ENCODE measurements around the gene RAPGEF1.
A peak's percentile ranks its signal among the peaks of the same experiment; 100 is the strongest.

The RAPGEF1 gene

GRCh38 chr9:131708226-131709002, 31.5 kb downstream of the RAPGEF1 start:
- peak overlapping the region; percentile 57 for H3K27ac ChIP-seq (ENCODE audit: poor library complexity, severe bottlenecking)
- no peaks in the 10 kb centered on the region for H3K9me3 ChIP-seq (ENCODE audit: severe bottlenecking)
- no peak for DNase-seq (ENCODE audit: low spot score)
- H3K4me1 ChIP-seq (ENCODE audit: insufficient read depth, poor library complexity, severe bottlenecking): peaks cover 45% of the 10 kb centered on the region
- ATAC-seq (ENCODE audit: low read depth): no peak
- H3K4me3 ChIP-seq (ENCODE audit: severe bottlenecking): no peak overlapping the region
- TF ChIP-seq, protein P1, sequence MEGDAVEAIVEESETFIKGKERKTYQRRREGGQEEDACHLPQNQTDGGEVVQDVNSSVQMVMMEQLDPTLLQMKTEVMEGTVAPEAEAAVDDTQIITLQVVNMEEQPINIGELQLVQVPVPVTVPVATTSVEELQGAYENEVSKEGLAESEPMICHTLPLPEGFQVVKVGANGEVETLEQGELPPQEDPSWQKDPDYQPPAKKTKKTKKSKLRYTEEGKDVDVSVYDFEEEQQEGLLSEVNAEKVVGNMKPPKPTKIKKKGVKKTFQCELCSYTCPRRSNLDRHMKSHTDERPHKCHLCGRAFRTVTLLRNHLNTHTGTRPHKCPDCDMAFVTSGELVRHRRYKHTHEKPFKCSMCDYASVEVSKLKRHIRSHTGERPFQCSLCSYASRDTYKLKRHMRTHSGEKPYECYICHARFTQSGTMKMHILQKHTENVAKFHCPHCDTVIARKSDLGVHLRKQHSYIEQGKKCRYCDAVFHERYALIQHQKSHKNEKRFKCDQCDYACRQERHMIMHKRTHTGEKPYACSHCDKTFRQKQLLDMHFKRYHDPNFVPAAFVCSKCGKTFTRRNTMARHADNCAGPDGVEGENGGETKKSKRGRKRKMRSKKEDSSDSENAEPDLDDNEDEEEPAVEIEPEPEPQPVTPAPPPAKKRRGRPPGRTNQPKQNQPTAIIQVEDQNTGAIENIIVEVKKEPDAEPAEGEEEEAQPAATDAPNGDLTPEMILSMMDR (IDR thresholded peaks at IDR 0.05; ENCODE audit: poor library complexity, severe bottlenecking): no peak
- H3K27me3 ChIP-seq (ENCODE audit: insufficient read depth, poor library complexity, severe bottlenecking): no peaks in the 10 kb centered on the region
- no peaks in the 10 kb centered on the region for H3K36me3 ChIP-seq (ENCODE audit: low read depth)

DNA sequence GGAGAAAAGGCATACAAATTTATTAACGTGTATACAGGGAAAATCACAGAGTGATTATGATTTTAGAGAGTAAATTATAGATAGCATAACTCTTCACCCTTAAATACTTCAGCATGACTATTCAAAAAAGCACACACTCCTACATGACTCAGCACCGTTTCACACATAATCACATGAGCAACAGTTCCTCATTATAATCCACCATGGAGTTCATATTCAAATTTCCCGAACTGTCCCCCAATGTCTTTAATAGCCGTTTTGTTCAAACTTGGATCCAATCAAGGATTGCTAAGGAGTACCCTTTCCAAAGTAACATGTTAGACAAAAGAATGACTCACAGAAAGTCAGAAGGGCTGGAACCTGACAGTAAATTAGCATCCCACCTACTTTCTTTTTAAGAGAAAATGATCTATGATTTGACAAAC, 32.1 kb downstream of the RAPGEF1 start:
- Histone ChIP-seq H3K27ac (ENCODE audit: poor library complexity, severe bottlenecking) (peak overlapping the region; percentile 57), H3K27me3 (ENCODE audit: insufficient read depth, poor library complexity, severe bottlenecking) (no peaks in the 10 kb centered on the region), H3K36me3 (ENCODE audit: low read depth) (no peaks in the 10 kb centered on the region), H3K4me3 (ENCODE audit: severe bottlenecking) (no peak overlapping the region), H3K4me1 (ENCODE audit: insufficient read depth, poor library complexity, severe bottlenecking) (peaks cover 48% of the 10 kb centered on the region), H3K9me3 (ENCODE audit: severe bottlenecking) (no peaks in the 10 kb centered on the region)
- ATAC-seq (ENCODE audit: low read depth) (peak; percentile 55), DNase-seq (ENCODE audit: low spot score) (no peak)
- TF ChIP-seq, protein P1 (IDR thresholded peaks at IDR 0.05; ENCODE audit: poor library complexity, severe bottlenecking): no peak

- Histone ChIP-seq H3K9me3 (ENCODE audit: severe bottlenecking) (no peaks in the 10 kb centered on the region), H3K36me3 (ENCODE audit: low read depth) (no peaks in the 10 kb centered on the region), H3K4me1 (ENCODE audit: insufficient read depth, poor library complexity, severe bottlenecking) (peaks cover 54% of the 10 kb centered on the region), H3K27me3 (ENCODE audit: insufficient read depth, poor library complexity, severe bottlenecking) (no peaks in the 10 kb centered on the region), H3K4me3 (ENCODE audit: severe bottlenecking) (no peak overlapping the region), H3K27ac (ENCODE audit: poor library complexity, severe bottlenecking) (peak overlapping the region; percentile 57)
- TF ChIP-seq, protein P1 (IDR thresholded peaks at IDR 0.05; ENCODE audit: poor library complexity, severe bottlenecking): no peak
- DNase-seq (ENCODE audit: low spot score) (no peak), ATAC-seq (ENCODE audit: low read depth) (no peak)
Observed at GRCh38 chr9:131707050-131707449, 32.8 kb downstream of the RAPGEF1 start.

GRCh38 chr9:131706608-131706970, 33.3 kb downstream of the RAPGEF1 start:
- ATAC-seq (ENCODE audit: low read depth): no peak
- Histone ChIP-seq H3K36me3 (ENCODE audit: low read depth) (no peaks in the 10 kb centered on the region), H3K9me3 (ENCODE audit: severe bottlenecking) (no peaks in the 10 kb centered on the region), H3K27me3 (ENCODE audit: insufficient read depth, poor library complexity, severe bottlenecking) (no peaks in the 10 kb centered on the region), H3K4me1 (ENCODE audit: insufficient read depth, poor library complexity, severe bottlenecking) (peaks cover 54% of the 10 kb centered on the region), H3K4me3 (ENCODE audit: severe bottlenecking) (no peak overlapping the region), H3K27ac (ENCODE audit: poor library complexity, severe bottlenecking) (no peak overlapping the region)
- TF ChIP-seq, protein P1 (IDR thresholded peaks at IDR 0.05; ENCODE audit: poor library complexity, severe bottlenecking): no peak
- DNase-seq (ENCODE audit: low spot score): no peak

DNA sequence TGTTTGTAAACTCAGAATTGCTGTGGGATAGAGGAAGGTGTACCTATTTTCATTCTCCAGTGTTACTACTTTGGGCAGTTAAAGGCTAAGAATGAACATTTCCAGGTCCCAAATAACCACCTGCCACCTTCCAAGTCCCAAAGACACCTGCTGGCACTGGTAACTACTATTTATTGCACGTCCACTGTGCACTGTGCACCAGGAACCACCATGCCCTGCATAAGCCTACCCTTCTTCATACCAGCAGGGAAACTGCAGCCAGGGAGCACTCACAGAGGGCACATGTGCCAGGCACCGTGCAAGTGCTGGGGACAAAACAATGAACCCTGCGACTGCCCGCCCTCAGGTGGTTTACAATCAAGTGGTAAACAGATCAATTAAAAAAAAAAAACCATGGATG, 34.9 kb downstream of the RAPGEF1 start:
- H3K4me3 ChIP-seq (ENCODE audit: severe bottlenecking): no peak overlapping the region
- no peak for ATAC-seq (ENCODE audit: low read depth)
- H3K27ac ChIP-seq (ENCODE audit: poor library complexity, severe bottlenecking): peak overlapping the region; percentile 23

More for the DNA sequence above, 34.9 kb downstream of the RAPGEF1 start:
- Histone ChIP-seq H3K4me1 (ENCODE audit: insufficient read depth, poor library complexity, severe bottlenecking) (peaks cover 51% of the 10 kb centered on the region), H3K27me3 (ENCODE audit: insufficient read depth, poor library complexity, severe bottlenecking) (no peaks in the 10 kb centered on the region), H3K9me3 (ENCODE audit: severe bottlenecking) (no peaks in the 10 kb centered on the region), H3K36me3 (ENCODE audit: low read depth) (no peaks in the 10 kb centered on the region)
- no peak for DNase-seq (ENCODE audit: low spot score)
- TF ChIP-seq, protein P1 (IDR thresholded peaks at IDR 0.05; ENCODE audit: poor library complexity, severe bottlenecking): no peak

All from RWPE2 (cell line).